Duodenal mucosa (tissue), 2 donors: ENCODE measurements around the gene IKZF1.
A peak's percentile ranks its signal among the peaks of the same experiment; 100 is the strongest.

Experiments
- H3K27ac ChIP-seq: one replicate; pipeline ENCODE4 v1.7.0; 2013; ENCODE audit warnings: low read depth, low read length
- H3K27me3 ChIP-seq, 2 donors: one replicate each; pipeline ENCODE4 v1.7.0; 2013; ENCODE audit warnings: low read length in 2 of 2, control low read depth in 1 of 2; ENCODE audit not compliant: insufficient read depth in 2 of 2, control insufficient read depth in 1 of 2
- H3K36me3 ChIP-seq, 2 donors: one replicate each; pipeline ENCODE4 v1.7.0; 2013; ENCODE audit warnings: low read length in 2 of 2, control low read depth in 1 of 2; ENCODE audit not compliant: insufficient read depth in 2 of 2, control insufficient read depth in 1 of 2
- H3K4me1 ChIP-seq, 2 donors: one replicate each; pipeline ENCODE4 v1.7.0; 2013; ENCODE audit warnings: low read length in 2 of 2, control low read depth in 1 of 2; ENCODE audit not compliant: insufficient read depth in 2 of 2, control insufficient read depth in 1 of 2
- H3K4me3 ChIP-seq, 2 donors: one replicate each; pipeline ENCODE4 v1.7.0; 2013; ENCODE audit warnings: low read length in 2 of 2, low read depth in 1 of 2
- H3K9ac ChIP-seq, 2 donors: one replicate each; pipeline ENCODE4 v1.7.0; 2013; ENCODE audit warnings: low read length in 2 of 2, low read depth in 1 of 2
- H3K9me3 ChIP-seq, 2 donors: one replicate each; pipeline ENCODE4 v1.7.0; 2013; ENCODE audit warnings: low read length in 2 of 2, control low read depth in 1 of 2; ENCODE audit not compliant: control insufficient read depth in 1 of 2

The IKZF1 gene

DNA sequence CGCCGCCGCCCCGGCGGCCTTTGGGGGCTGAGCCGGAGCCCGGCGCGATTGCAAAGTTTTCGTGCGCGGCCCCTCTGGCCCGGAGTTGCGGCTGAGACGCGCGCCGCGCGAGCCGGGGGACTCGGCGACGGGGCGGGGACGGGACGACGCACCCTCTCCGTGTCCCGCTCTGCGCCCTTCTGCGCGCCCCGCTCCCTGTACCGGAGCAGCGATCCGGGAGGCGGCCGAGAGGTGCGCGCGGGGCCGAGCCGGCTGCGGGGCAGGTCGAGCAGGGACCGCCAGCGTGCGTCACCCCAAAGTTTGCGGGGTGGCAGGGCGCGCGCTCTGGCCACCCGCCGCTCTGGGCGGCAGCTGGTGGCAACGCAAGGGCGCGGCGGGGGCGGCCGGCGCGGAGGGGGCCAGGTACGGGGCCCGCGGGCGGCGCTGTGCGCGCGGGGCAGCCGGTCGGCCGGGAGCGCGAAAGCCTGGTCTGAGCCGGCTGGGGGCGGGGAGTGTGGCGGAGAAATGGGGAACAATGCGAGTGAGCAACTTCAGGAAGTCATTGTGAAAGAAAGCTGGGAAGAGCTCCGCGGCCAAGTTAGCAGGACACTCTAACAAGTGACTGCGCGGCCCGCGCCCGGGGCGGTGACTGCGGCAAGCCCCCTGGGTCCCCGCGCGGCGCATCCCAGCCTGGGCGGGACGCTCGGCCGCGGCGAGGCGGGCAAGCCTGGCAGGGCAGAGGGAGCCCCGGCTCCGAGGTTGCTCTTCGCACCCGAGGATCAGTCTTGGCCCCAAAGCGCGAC is at the start of gene IKZF1:
Gene IKZF1 (plus strand): TSS at position 588 of the 782 bp plus-strand sequence. CDS start 14,346 bp downstream, outside the sequence.
- Histone ChIP-seq H3K27me3 (peaks cover 13% of the 10 kb centered on the region in 2 donors), H3K4me3 (peak within 1 kb of the TSS; percentile 60 to 69), H3K27ac (peak within 1 kb of the TSS; percentile 53), H3K9ac (peak within 1 kb of the TSS; percentile 57 to 66), H3K9me3 (no peaks in the 10 kb centered on the region), H3K36me3 (no peaks in the 10 kb centered on the region), H3K4me1 (peaks cover 0 to 7% of the 10 kb centered on the region in 2 donors)

- H3K4me3 ChIP-seq, result no peak overlapping the region
- H3K27ac ChIP-seq, result no peak overlapping the region
- no peaks in the 10 kb centered on the region for H3K27me3 ChIP-seq
- no peak overlapping the region for H3K9ac ChIP-seq
- H3K4me1 ChIP-seq, result peaks cover 8 to 12% of the 10 kb centered on the region in 2 donors
- no peaks in the 10 kb centered on the region for H3K9me3 ChIP-seq
- no peaks in the 10 kb centered on the region for H3K36me3 ChIP-seq
Measured at GRCh38 chr7:50261593-50261992, 42.9 kb upstream of the IKZF1 start.

- Histone ChIP-seq H3K9ac (no peak overlapping the region), H3K4me1 (peaks cover 14 to 19% of the 10 kb centered on the region in 2 donors), H3K4me3 (no peak overlapping the region), H3K36me3 (no peaks in the 10 kb centered on the region), H3K27me3 (no peaks in the 10 kb centered on the region), H3K9me3 (no peaks in the 10 kb centered on the region), H3K27ac (no peak overlapping the region)
Measured at GRCh38 chr7:50262446-50262845, 42.1 kb upstream of the IKZF1 start.

GRCh38 chr7:50262916-50263690 is 41.4 kb upstream of the IKZF1 start:
- H3K27ac ChIP-seq, result no peak overlapping the region
- H3K27me3 ChIP-seq, result no peaks in the 10 kb centered on the region
- H3K9ac ChIP-seq, result no peak overlapping the region
- H3K36me3 ChIP-seq, result no peaks in the 10 kb centered on the region
- H3K4me1 ChIP-seq, result peaks cover 21 to 26% of the 10 kb centered on the region in 2 donors
- H3K9me3 ChIP-seq, result no peaks in the 10 kb centered on the region
- H3K4me3 ChIP-seq, result no peak overlapping the region

DNA sequence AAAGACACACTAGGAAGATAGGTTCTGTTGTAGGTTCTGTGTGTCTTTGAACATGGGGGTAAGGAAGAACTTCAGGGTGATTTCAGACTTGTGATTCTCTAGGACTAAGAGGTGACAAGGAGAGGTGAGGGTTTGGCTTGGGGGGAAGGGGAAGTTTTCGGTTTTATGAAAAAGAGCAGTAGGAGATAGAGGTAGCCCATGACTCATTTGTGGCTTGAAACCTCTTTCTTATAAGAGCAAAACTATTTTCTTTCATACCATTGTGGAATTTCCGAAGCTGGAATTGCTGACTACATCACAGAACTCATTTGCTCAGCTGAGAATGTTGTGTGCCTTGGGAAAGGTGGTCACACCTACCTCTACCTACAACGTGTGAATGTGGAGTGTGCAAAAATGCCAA is 39.6 kb upstream of the IKZF1 start:
- Histone ChIP-seq H3K27me3 (no peaks in the 10 kb centered on the region), H3K36me3 (no peaks in the 10 kb centered on the region), H3K4me3 (no peak overlapping the region), H3K4me1 (peaks cover 33 to 43% of the 10 kb centered on the region in 2 donors), H3K27ac (no peak overlapping the region), H3K9me3 (no peaks in the 10 kb centered on the region), H3K9ac (no peak overlapping the region)

GRCh38 chr7:50265968-50266634 is 38.4 kb upstream of the IKZF1 start:
- H3K9me3 ChIP-seq, result no peaks in the 10 kb centered on the region
- H3K27me3 ChIP-seq, result no peaks in the 10 kb centered on the region
- H3K9ac ChIP-seq, result peak overlapping the region in 1 of 2 donors; percentile 27
- no peaks in the 10 kb centered on the region for H3K36me3 ChIP-seq
- peaks cover 33 to 43% of the 10 kb centered on the region in 2 donors for H3K4me1 ChIP-seq
- H3K27ac ChIP-seq, result no peak overlapping the region
- no peak overlapping the region for H3K4me3 ChIP-seq

DNA sequence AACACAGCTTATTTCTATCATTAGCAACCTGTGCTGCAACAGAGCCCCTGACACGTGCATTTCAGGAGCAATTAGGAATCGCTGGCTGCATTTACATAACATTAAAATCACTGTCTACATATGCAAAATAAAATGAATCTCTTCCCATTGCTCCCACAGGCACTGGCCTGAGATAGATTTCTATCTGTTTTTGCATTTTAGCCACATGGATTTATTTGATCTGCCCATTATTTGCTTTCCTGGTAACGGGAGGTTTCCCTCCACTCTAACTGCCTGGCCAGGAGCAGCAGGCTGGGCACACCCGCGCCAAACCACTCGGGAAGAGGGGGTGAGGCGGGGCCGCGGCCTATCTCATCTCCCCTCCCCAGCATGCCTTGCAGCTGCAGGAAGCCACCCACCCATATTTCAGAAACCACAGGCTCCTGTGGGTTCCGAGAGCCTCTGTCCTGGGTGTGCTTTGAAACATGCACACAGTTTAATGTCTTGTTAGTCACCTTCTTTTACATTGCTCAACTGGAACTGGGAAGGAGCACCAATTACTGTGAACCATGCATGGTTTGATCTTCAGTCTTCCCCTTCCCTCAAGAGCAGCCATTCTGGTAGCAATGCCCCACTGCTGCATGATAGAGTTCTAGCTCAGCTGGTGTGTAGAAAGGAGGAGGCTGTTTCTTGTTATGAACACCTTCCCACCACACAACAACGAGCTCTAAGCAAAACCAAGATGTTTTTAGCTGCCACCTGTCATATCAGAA is 37.7 kb upstream of the IKZF1 start:
- Histone ChIP-seq H3K36me3 (no peaks in the 10 kb centered on the region), H3K9ac (no peak overlapping the region), H3K4me1 (peaks cover 33 to 43% of the 10 kb centered on the region in 2 donors), H3K9me3 (no peaks in the 10 kb centered on the region), H3K27ac (no peak overlapping the region), H3K4me3 (peak overlapping the region in 1 of 2 donors; percentile 37), H3K27me3 (no peaks in the 10 kb centered on the region)

GRCh38 chr7:50267525-50268041 is 36.9 kb upstream of the IKZF1 start:
- no peaks in the 10 kb centered on the region for H3K27me3 ChIP-seq
- H3K4me3 ChIP-seq, result no peak overlapping the region
- H3K9me3 ChIP-seq, result no peaks in the 10 kb centered on the region
- peaks cover 33 to 43% of the 10 kb centered on the region in 2 donors for H3K4me1 ChIP-seq
- H3K36me3 ChIP-seq, result no peaks in the 10 kb centered on the region
- H3K27ac ChIP-seq, result no peak overlapping the region
- H3K9ac ChIP-seq, result no peak overlapping the region

DNA sequence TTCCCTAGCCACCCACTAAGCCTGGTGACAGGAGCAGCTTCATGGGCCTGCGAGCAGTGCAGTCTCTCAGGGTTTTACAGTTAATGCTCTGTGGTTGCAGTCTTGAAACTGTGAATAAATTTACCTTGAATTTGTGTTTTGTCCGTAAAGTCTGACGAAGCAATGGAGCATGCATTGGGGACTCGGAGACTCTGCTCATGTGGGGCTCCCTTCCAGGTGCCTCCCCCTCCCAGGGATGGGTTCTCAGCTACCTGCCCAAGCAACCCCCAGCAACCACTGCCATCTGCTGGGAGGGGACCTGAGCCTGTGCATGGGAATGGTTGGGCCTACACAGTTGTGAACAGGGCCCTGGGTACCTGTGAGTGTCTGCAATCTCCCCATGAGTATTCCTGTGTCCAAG is 36.3 kb upstream of the IKZF1 start:
- H3K4me1 ChIP-seq, result peaks cover 33 to 43% of the 10 kb centered on the region in 2 donors
- H3K27ac ChIP-seq, result no peak overlapping the region

More for the DNA sequence above, 36.3 kb upstream of the IKZF1 start:
- peak overlapping the region in 1 of 2 donors; percentile 2 for H3K9ac ChIP-seq
- no peaks in the 10 kb centered on the region for H3K27me3 ChIP-seq
- H3K9me3 ChIP-seq, result no peaks in the 10 kb centered on the region
- H3K4me3 ChIP-seq, result no peak overlapping the region
- no peaks in the 10 kb centered on the region for H3K36me3 ChIP-seq
